HL-60/S4 treated with phorbol 12-myristate 13-acetate at 8.2 ng/mL for 4 days and 3 days (cell line): ENCODE measurements around the gene RIOK3.

Source experiments
- in situ Hi-C: fragments of 300-500 bp; cut with MboI; formaldehyde crosslinking; loops from 2 replicates; pipeline ENCODE4 v1.15.0; 2022; ENCODE audit warnings: low sequenced_read_pairs

RIOK3 gene

DNA sequence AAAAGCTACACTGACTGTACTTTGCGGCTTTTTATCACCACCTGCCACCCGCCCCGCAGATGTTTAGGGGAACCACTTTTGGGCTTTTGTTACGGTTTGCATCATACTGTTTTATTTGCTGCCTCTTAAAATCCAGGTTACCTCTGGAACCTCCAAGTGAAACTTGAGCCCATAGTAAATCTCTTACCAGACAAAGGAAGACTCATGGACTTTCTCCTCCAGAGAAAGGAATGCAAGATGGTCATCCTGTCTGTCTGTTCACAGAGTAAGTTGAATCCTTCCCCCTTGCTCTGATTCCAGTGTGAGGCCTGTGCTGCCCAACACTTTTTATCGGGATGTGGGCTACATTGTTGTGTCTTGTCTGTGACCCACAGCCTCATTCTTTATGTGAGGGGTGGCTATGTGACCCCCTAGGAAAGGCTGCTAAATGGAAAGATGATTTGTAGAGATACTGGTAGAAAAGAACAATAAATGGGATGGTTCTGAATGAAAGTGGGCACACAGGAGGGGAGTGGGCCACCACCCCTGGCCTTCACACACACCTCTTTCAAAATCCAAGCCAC, 73.5 kb downstream of the RIOK3 start:
- in situ Hi-C loops: loop anchor here (10.0 to 25.0 kb wide), 2 partner anchors 58 to 186 kb away; partner anchors contain the start of gene NPC1

DNA sequence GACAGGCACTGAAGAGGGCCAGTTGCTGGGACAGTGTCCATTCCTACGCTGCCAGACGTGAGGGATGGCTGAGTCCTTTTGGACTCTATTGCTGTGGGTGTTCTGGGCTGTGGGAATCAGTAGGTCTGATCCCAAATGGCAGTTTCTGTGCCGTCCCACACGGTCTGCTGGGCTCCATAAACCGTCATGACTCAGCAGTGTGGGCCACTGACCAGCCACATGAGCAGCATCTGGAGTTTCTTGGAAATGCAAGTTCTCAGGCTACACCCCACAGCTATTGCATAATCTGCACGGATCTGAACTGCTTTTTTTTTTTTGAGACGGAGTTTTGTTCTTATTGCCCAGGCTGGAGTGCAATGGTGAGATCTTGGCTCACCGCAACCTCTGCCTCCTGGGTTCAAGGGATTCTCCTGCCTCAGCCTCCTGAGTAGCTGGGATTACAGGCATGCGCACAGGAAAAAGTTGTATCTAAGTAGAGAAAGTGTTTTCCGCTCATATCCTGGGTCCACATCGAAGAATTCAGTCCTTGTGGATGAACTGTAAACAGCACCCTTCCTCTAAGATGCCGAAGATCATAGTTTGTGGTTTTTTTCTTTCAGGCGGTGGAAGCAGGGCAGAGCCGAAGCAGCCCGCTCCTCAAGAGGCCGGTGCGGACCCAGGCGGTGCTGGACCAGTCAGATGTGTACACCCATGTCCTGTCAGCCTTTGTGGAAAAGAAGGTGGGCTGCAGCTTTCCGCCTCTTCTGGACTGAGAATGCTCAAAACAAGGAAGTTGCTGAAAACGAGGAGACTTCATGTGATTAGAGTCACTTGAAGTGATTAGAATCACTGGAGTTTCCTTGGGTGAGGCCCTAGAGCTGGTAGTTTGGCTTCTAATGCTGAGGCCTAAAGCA, 75.7 kb downstream of the RIOK3 start:
- in situ Hi-C loops: loop anchor here (10.0 to 25.0 kb wide), 2 partner anchors 56 to 183 kb away; partner anchors contain the start of gene NPC1

DNA sequence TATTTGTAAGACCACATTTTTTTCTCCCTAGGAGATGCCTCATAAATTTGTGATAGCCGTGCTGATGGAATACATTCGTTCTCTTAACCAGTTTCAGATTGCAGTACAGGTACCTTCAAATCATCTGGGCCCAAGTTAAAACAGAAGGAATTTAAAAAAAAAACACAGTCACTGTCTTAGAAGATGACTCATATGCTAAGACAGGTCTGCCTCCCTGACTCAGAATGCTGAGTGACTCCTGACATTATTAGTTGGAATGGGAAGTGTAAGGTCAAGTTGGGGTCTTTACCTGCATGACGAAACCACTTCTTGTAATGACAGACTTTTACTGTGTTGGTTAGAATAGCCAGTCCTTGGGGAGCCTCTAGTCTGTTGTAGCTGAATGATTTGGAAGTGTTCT, 76.5 kb downstream of the RIOK3 start:
- in situ Hi-C loops: loop anchor here (10.0 to 25.0 kb wide), 2 partner anchors 55 to 183 kb away; partner anchors contain the start of gene NPC1

DNA sequence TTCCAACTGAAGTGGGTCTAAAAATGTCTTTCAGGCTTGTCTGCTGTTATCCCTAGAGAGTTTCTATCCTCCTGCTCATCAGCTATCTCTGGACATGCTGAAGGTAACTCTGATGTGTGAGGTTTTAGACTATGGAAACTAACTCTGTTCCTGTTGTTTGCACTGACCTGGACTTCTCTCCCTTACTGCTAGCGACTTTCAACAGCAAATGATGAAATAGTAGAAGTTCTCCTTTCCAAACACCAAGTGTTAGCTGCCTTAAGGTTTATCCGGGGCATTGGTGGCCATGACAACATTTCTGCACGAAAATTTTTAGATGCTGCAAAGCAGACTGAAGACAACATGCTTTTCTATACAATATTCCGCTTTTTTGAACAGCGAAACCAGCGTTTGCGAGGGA, 77.1 kb downstream of the RIOK3 start:
- in situ Hi-C loops: loop anchor here (25.0 kb wide), 1 partner anchor 182 kb away; no protein-coding TSS in a partner anchor

DNA sequence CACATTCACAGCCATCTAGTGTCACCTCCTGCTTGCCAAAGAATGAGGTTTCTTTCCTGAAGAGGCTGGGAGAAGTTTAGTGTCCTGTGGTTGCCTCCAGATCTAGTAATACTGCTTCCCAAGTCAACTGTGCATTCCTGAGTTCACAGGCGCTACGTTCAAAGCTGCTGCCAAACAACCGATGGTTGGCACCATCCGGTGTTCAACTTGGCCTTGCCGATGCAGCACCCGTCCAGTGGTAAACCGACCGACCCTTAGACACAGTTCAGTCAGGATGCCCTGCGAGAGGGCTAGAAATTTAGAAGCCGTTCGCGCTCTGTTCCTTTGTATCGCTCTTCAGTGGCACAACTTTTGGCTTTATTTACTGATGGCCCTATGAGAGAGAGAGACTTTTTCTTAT, 78.8 kb downstream of the RIOK3 start:
- in situ Hi-C loops: loop anchor here (25.0 kb wide), 1 partner anchor 180 kb away; no protein-coding TSS in a partner anchor
